KG1 (cell line): ENCODE data around the gene TAF11L2.
"Not testable (repeated sequence)": the region's sequence is repeated elsewhere in the genome, so short reads cannot be mapped to it uniquely, and the experiment has no call there.

ENCODE experiments used
- DNase-seq: peaks from one replicate; lab custom pipeline; 2025; lab: John Stamatoyannopoulos, UW

The TAF11L2 gene

DNA sequence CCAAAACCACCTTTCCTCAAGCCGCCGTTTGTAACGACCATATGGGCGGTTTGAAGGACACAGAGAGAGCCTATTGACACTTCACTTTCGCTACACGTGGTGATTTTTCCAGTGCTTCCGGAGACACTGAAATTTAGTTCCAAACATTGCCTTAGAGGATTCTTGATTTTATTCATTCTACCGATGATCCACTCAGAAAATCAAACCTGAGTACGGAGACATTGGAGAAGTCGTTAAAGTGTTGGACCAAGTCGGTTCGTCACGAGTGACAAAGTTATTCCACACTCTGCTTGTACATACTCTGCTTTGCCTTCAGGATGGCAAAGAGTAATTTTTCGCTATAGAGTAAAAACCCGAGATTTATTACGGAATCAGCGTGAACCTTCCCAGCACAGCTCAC, 28.5 kb downstream of the TAF11L2 start:
- DNase-seq, result not testable (repeated sequence)

DNA sequence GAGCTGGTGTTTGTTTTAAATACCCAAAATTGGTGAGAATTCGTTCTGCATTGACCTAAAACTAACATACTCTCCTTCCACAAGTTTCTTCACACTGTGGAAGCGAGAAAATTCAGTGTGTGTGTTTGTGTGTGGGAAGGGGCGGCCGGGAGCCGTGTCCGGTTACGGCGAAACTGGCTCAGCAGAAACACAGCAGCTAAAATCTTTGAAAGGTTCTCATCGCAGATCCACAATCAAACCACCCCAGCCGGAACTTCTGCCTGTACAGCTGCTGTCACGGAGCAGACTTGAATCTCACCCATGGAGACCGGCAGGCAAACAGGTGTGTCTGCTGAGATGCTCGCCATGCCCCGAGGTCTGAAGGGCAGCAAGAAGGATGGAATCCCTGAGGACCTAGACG, 30.3 kb downstream of the TAF11L2 start, which contains the start of gene TAF11L6:
Gene TAF11L6, plus strand, starts transcription at position 301 of the 400 bp plus-strand sequence.
- DNase-seq, result not testable (repeated sequence)
